ENCODE results near the gene FBN1.

Gene FBN1

GRCh38 chr15:48425051-48425450 is 220.5 kb downstream of the FBN1 start:
- no peak for DNase-seq
- TF ChIP-seq POLR2A (IDR thresholded peaks at IDR 0.05; ENCODE audit: low read length): no peak
- TF ChIP-seq GATA1 (IDR thresholded peaks at IDR 0.05; ENCODE audit: low read depth, low read length): no peak

- no peak for TF ChIP-seq GATA1 (IDR thresholded peaks at IDR 0.05; ENCODE audit: low read depth, low read length)
- TF ChIP-seq POLR2A (IDR thresholded peaks at IDR 0.05; ENCODE audit: low read length): no peak
- no peak for DNase-seq
These were observed 221.5 kb downstream of the FBN1 start for GRCh38 chr15:48423896-48424475.

GRCh38 chr15:48423342-48423741 is 222.2 kb downstream of the FBN1 start:
- TF ChIP-seq POLR2A (IDR thresholded peaks at IDR 0.05; ENCODE audit: low read length) (no peak), GATA1 (IDR thresholded peaks at IDR 0.05; ENCODE audit: low read depth, low read length) (no peak)
- no peak for DNase-seq

GRCh38 chr15:48422401-48422800 is 223.1 kb downstream of the FBN1 start:
- no peak for DNase-seq
- TF ChIP-seq GATA1 (IDR thresholded peaks at IDR 0.05; ENCODE audit: low read depth, low read length) (no peak), POLR2A (IDR thresholded peaks at IDR 0.05; ENCODE audit: low read length) (no peak)

GRCh38 chr15:48421362-48421761 is 224.1 kb downstream of the FBN1 start:
- TF ChIP-seq POLR2A (IDR thresholded peaks at IDR 0.05; ENCODE audit: low read length) (no peak), GATA1 (IDR thresholded peaks at IDR 0.05; ENCODE audit: low read depth, low read length) (no peak)

GRCh38 chr15:48419896-48420295 is 225.6 kb downstream of the FBN1 start:
- no peak for TF ChIP-seq GATA1 (IDR thresholded peaks at IDR 0.05; ENCODE audit: low read depth, low read length)
- no peak for TF ChIP-seq POLR2A (IDR thresholded peaks at IDR 0.05; ENCODE audit: low read length)
- DNase-seq: no peak

More at GRCh38 chr15:48421362-48421761, 224.1 kb downstream of the FBN1 start:
- no peak for DNase-seq

GRCh38 chr15:48418343-48418742 is 227.2 kb downstream of the FBN1 start:
- no peak for DNase-seq
- TF ChIP-seq GATA1 (IDR thresholded peaks at IDR 0.05; ENCODE audit: low read depth, low read length): no peak
- no peak for TF ChIP-seq POLR2A (IDR thresholded peaks at IDR 0.05; ENCODE audit: low read length)

GRCh38 chr15:48416301-48416700 is 229.2 kb downstream of the FBN1 start:
- DNase-seq: no peak
- no peak for TF ChIP-seq GATA1 (IDR thresholded peaks at IDR 0.05; ENCODE audit: low read depth, low read length)
- no peak for TF ChIP-seq POLR2A (IDR thresholded peaks at IDR 0.05; ENCODE audit: low read length)

GRCh38 chr15:48415036-48415886 is 230.2 kb downstream of the FBN1 start:
- TF ChIP-seq POLR2A (IDR thresholded peaks at IDR 0.05; ENCODE audit: low read length): no peak
- no peak for TF ChIP-seq GATA1 (IDR thresholded peaks at IDR 0.05; ENCODE audit: low read depth, low read length)
- no peak for DNase-seq

GRCh38 chr15:48414015-48414414 is 231.5 kb downstream of the FBN1 start:
- no peak for TF ChIP-seq POLR2A (IDR thresholded peaks at IDR 0.05; ENCODE audit: low read length)
- TF ChIP-seq GATA1 (IDR thresholded peaks at IDR 0.05; ENCODE audit: low read depth, low read length): no peak
- no peak for DNase-seq

GRCh38 chr15:48413304-48413703 is 232.2 kb downstream of the FBN1 start:
- DNase-seq: no peak
- TF ChIP-seq POLR2A (IDR thresholded peaks at IDR 0.05; ENCODE audit: low read length) (no peak), GATA1 (IDR thresholded peaks at IDR 0.05; ENCODE audit: low read depth, low read length) (no peak)

- TF ChIP-seq GATA1 (IDR thresholded peaks at IDR 0.05; ENCODE audit: low read depth, low read length) (no peak), POLR2A (IDR thresholded peaks at IDR 0.05; ENCODE audit: low read length) (no peak)
These were observed 233.4 kb downstream of the FBN1 start for GRCh38 chr15:48411971-48412591.

GRCh38 chr15:48409623-48410022 is 235.9 kb downstream of the FBN1 start:
- no peak for DNase-seq
- TF ChIP-seq POLR2A (IDR thresholded peaks at IDR 0.05; ENCODE audit: low read length): no peak
- TF ChIP-seq GATA1 (IDR thresholded peaks at IDR 0.05; ENCODE audit: low read depth, low read length): no peak

More at GRCh38 chr15:48411971-48412591, 233.4 kb downstream of the FBN1 start:
- no peak for DNase-seq

GRCh38 chr15:48408327-48408726 is 237.2 kb downstream of the FBN1 start:
- no peak for DNase-seq
- TF ChIP-seq GATA1 (IDR thresholded peaks at IDR 0.05; ENCODE audit: low read depth, low read length): no peak
- no peak for TF ChIP-seq POLR2A (IDR thresholded peaks at IDR 0.05; ENCODE audit: low read length)
